HepG2 (cell line): ENCODE measurements around the gene TOE1. TPM values are rescaled to one million over a fixed set of nuclear protein-coding genes. Genes with fewer than 3 reads are reported as not detected.

ENCODE experiments used
- HNRNPH1 ChIP-seq: fragments of 200-400 bp; formaldehyde crosslinking; optimal IDR thresholded peaks from 2 replicates; pipeline ENCODE3; 2017; ENCODE audit warnings: mild to moderate bottlenecking, low read depth, low read length
- MTF1 ChIP-seq: sonication (generic); formaldehyde crosslinking; IDR thresholded peaks from 2 replicates; pipeline ENCODE4 v1.5.0; 2020; ENCODE audit warnings: missing genetic modification reagents
- SIX4 ChIP-seq: sonication (generic); formaldehyde crosslinking; IDR thresholded peaks from 2 replicates; pipeline ENCODE4 v1.4.0; 2020; ENCODE audit warnings: missing genetic modification reagents
- ZBTB1 ChIP-seq: sonication (generic); formaldehyde crosslinking; IDR thresholded peaks from 2 replicates; pipeline ENCODE4 v1.4.0; 2020; ENCODE audit warnings: missing genetic modification reagents, borderline replicate concordance
- ZFP36 ChIP-seq: fragments of 150-350 bp; IDR thresholded peaks from 2 replicates; pipeline ENCODE4 v1.6.1; 2018; ENCODE audit warnings: borderline replicate concordance, low read length, low read depth; ENCODE audit not compliant: partially characterized antibody
- ZNF44 ChIP-seq: sonication (generic); formaldehyde crosslinking; IDR thresholded peaks from 2 replicates; pipeline ENCODE4 v1.5.1; 2020; ENCODE audit warnings: mild to moderate bottlenecking, missing genetic modification reagents
- ZNF546 ChIP-seq: sonication (generic); formaldehyde crosslinking; conservative IDR thresholded peaks from 2 replicates; pipeline ENCODE4 v1.8.1; 2023; ENCODE audit warnings: mild to moderate bottlenecking, missing genetic modification reagents
- ZNF670 ChIP-seq: sonication (generic); formaldehyde crosslinking; IDR thresholded peaks from 2 replicates; pipeline ENCODE4 v1.8.0; 2022; ENCODE audit warnings: mild to moderate bottlenecking, missing genetic modification reagents, borderline replicate concordance
- ZNF749 ChIP-seq: sonication (generic); formaldehyde crosslinking; IDR thresholded peaks from 2 replicates; pipeline ENCODE4 v1.8.0; 2022; ENCODE audit warnings: mild to moderate bottlenecking, missing genetic modification reagents, moderate library complexity, borderline replicate concordance
- ZSCAN20 ChIP-seq: sonication (generic); formaldehyde crosslinking; IDR thresholded peaks from 2 replicates; pipeline ENCODE4 v1.4.0; 2020; ENCODE audit warnings: missing genetic modification reagents, mild to moderate bottlenecking, borderline replicate concordance
- polyA plus RNA-seq, 8 experiments: library from polyadenylated mRNA; depleted of rRNA in 3 of 8; stranded (reverse) in 7 of 8; unstranded in 1 of 8; fragments of >200 nt; fragmentation: Illumina TruSeq in 4 of 8; extraction: Trizol in 4 of 8; gene quantifications; 2 replicates each; pipeline versions ENCODE4 v1.2.1 to v1.2.3, GENCODE V29; 2011 to 2016; ENCODE audit warnings: low read depth in 4 of 8, missing spikeins in 1 of 8, mixed read lengths in 1 of 8; ENCODE audit not compliant: insufficient read depth in 1 of 8
- total RNA-seq, 5 experiments: library from RNA; depleted of rRNA; stranded (reverse); fragments of >200 nt; fragmentation: Illumina TruSeq; extraction: Trizol; gene quantifications; 2 replicates each; pipeline ENCODE4 v1.2.3, GENCODE V29; 2016; ENCODE audit warnings: low read depth in 1 of 5
- TF ChIP-seq, protein P1 (sequence below): sonication (generic); formaldehyde crosslinking; IDR thresholded peaks from 2 replicates; pipeline ENCODE4 v1.4.0; 2020; ENCODE audit warnings: missing genetic modification reagents
- TF ChIP-seq, protein P2 (sequence below): sonication (generic); formaldehyde crosslinking; IDR thresholded peaks from 2 replicates; pipeline ENCODE4 v1.4.0; 2020; ENCODE audit warnings: missing genetic modification reagents
- TF ChIP-seq, protein P3 (sequence below), 2 experiments: sonication (generic) in 1 of 2; formaldehyde crosslinking in 1 of 2; IDR thresholded peaks; 2 replicates each; pipeline versions ENCODE4 v1.6.1 to v1.9.0; 2014 to 2022; ENCODE audit warnings: antibody characterized with exemption in 1 of 2, borderline replicate concordance in 1 of 2, inconsistent platforms in 1 of 2, low read depth in 1 of 2, missing genetic modification reagents in 1 of 2
- TF ChIP-seq, protein P4 (sequence below): sonication (generic); formaldehyde crosslinking; IDR thresholded peaks from 2 replicates; pipeline ENCODE4 v1.5.0; 2020; ENCODE audit warnings: missing genetic modification reagents
- TF ChIP-seq, protein P5 (sequence below): sonication (generic); formaldehyde crosslinking; IDR thresholded peaks from 2 replicates; pipeline ENCODE4 v1.4.0; 2020; ENCODE audit warnings: missing genetic modification reagents, low read depth, mild to moderate bottlenecking, borderline replicate concordance

Gene TOE1
- total and polyA plus RNA-seq, 2 of the 13 experiments (the other 11 are each of a cell fraction or from before 2014, with no cell fraction given): 14.1 to 19.0 TPM

DNA sequence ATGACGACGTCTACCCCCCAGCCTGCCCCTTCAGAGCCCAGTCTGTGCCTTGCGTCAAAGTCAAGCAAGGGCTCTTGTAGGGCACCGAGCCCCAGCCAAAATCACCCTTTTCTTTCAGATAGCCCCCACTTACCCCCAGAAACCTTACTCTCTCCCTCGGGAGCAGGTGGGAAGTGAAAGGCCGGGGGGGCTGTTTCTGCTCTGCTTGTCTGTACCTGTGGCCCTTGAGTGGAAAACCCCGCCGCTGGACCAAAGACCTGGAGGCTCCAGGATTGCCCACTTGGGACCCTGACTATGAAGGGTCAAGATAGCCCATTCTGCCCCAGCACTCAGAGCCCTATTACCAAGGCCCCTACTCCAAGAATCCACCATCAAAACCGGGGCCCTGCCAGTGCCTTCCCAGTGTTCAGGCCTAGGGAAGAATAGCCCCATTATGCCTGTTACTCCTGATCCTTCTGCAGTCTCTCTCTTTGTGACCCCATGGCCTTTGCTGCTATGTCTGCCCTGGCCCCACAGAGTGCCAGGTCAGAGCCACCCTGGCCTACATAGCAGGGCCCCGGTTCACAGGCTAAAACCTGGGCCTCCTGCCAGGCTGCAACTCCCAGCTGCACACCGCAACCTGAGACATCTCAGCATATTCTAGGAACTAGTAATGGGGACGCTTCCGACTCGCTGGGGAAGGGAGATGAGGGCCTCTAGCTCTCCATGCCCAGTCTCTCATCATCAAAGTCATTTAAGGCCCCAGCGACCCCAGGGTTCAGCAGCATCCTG lies 35.5 kb upstream of the TOE1 start (continued):
- TF ChIP-seq ZNF670 (CRISPR knock-in tag) (0 out of 2 replicates have a peak, but pooled peaks have one; percentile 23), HNRNPH1 (no peak), MTF1 (CRISPR knock-in tag) (no peak), ZBTB1 (CRISPR knock-in tag) (no peak), SIX4 (CRISPR knock-in tag) (no peak), ZSCAN20 (CRISPR knock-in tag) (no peak), ZNF546 (CRISPR knock-in tag) (no peak), ZNF749 (CRISPR knock-in tag) (no peak), ZNF44 (CRISPR knock-in tag) (no peak), ZFP36 (no peak)
- TF ChIP-seq, protein P1, sequence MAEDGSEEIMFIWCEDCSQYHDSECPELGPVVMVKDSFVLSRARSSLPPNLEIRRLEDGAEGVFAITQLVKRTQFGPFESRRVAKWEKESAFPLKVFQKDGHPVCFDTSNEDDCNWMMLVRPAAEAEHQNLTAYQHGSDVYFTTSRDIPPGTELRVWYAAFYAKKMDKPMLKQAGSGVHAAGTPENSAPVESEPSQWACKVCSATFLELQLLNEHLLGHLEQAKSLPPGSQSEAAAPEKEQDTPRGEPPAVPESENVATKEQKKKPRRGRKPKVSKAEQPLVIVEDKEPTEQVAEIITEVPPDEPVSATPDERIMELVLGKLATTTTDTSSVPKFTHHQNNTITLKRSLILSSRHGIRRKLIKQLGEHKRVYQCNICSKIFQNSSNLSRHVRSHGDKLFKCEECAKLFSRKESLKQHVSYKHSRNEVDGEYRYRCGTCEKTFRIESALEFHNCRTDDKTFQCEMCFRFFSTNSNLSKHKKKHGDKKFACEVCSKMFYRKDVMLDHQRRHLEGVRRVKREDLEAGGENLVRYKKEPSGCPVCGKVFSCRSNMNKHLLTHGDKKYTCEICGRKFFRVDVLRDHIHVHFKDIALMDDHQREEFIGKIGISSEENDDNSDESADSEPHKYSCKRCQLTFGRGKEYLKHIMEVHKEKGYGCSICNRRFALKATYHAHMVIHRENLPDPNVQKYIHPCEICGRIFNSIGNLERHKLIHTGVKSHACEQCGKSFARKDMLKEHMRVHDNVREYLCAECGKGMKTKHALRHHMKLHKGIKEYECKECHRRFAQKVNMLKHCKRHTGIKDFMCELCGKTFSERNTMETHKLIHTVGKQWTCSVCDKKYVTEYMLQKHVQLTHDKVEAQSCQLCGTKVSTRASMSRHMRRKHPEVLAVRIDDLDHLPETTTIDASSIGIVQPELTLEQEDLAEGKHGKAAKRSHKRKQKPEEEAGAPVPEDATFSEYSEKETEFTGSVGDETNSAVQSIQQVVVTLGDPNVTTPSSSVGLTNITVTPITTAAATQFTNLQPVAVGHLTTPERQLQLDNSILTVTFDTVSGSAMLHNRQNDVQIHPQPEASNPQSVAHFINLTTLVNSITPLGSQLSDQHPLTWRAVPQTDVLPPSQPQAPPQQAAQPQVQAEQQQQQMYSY (CRISPR knock-in tag): no peak
- TF ChIP-seq, protein P2, sequence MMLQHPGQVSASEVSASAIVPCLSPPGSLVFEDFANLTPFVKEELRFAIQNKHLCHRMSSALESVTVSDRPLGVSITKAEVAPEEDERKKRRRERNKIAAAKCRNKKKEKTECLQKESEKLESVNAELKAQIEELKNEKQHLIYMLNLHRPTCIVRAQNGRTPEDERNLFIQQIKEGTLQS (CRISPR knock-in tag): no peak
- TF ChIP-seq, protein P3, sequence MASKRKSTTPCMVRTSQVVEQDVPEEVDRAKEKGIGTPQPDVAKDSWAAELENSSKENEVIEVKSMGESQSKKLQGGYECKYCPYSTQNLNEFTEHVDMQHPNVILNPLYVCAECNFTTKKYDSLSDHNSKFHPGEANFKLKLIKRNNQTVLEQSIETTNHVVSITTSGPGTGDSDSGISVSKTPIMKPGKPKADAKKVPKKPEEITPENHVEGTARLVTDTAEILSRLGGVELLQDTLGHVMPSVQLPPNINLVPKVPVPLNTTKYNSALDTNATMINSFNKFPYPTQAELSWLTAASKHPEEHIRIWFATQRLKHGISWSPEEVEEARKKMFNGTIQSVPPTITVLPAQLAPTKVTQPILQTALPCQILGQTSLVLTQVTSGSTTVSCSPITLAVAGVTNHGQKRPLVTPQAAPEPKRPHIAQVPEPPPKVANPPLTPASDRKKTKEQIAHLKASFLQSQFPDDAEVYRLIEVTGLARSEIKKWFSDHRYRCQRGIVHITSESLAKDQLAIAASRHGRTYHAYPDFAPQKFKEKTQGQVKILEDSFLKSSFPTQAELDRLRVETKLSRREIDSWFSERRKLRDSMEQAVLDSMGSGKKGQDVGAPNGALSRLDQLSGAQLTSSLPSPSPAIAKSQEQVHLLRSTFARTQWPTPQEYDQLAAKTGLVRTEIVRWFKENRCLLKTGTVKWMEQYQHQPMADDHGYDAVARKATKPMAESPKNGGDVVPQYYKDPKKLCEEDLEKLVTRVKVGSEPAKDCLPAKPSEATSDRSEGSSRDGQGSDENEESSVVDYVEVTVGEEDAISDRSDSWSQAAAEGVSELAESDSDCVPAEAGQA (IDR thresholded peaks at IDR 0.05; ENCODE audit: low read depth): no peak
- TF ChIP-seq, protein P3 (CRISPR knock-in tag; IDR thresholded peaks at IDR 0.05; ENCODE audit: borderline replicate concordance): no peak
- TF ChIP-seq, protein P4, sequence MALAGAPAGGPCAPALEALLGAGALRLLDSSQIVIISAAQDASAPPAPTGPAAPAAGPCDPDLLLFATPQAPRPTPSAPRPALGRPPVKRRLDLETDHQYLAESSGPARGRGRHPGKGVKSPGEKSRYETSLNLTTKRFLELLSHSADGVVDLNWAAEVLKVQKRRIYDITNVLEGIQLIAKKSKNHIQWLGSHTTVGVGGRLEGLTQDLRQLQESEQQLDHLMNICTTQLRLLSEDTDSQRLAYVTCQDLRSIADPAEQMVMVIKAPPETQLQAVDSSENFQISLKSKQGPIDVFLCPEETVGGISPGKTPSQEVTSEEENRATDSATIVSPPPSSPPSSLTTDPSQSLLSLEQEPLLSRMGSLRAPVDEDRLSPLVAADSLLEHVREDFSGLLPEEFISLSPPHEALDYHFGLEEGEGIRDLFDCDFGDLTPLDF: no peak
- TF ChIP-seq, protein P5, sequence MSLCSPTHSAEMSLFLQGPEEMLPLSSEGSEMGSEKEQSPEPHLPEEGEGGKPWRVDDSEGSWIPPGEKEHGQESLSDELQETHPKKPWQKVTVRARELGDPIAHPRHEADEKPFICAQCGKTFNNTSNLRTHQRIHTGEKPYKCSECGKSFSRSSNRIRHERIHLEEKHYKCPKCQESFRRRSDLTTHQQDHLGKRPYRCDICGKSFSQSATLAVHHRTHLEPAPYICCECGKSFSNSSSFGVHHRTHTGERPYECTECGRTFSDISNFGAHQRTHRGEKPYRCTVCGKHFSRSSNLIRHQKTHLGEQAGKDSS (CRISPR knock-in tag): no peak
